Neural progenitor cell (in vitro differentiated cells): Measurements from ENCODE around the gene EXOSC10. TPM values are rescaled to one million over a fixed set of nuclear protein-coding genes. Genes with fewer than 3 reads are reported as not detected.
A peak's percentile ranks its signal among the peaks of the same experiment; 100 is the strongest.
"Not testable (repeated sequence)": the region's sequence is repeated elsewhere in the genome, so short reads cannot be mapped to it uniquely, and the experiment has no call there.

Source experiments
- DNase-seq: peaks from one replicate; pipeline ENCODE4 v3.0.0-alpha.2; 2016; ENCODE audit warnings: low spot score
- H2AFZ ChIP-seq: fragments of 200-600 bp; sonication (generic); replicated peaks from 2 replicates; pipeline ENCODE4 v1.6.1; 2016; ENCODE audit warnings: antibody characterized with exemption
- H3F3A ChIP-seq: fragments of 200-600 bp; sonication (generic); 2 replicates; pipeline ENCODE4 v1.6.1; 2016; ENCODE audit warnings: antibody characterized with exemption, low read depth
- H3K27ac ChIP-seq: fragments of 200-600 bp; sonication (generic); 2 replicates; pipeline ENCODE4 v1.5.1; 2016; ENCODE audit warnings: mild to moderate bottlenecking
- H3K27me3 ChIP-seq: fragments of 200-600 bp; sonication (generic); 2 replicates; pipeline ENCODE4 v1.6.1; 2016; ENCODE audit warnings: mild to moderate bottlenecking, moderate library complexity
- H3K36me3 ChIP-seq: fragments of 200-600 bp; sonication (generic); 2 replicates; pipeline ENCODE4 v1.5.1; 2016
- H3K4me1 ChIP-seq: fragments of 200-600 bp; sonication (generic); 2 replicates; pipeline ENCODE4 v1.6.1; 2016; ENCODE audit warnings: mixed run types
- H3K4me2 ChIP-seq: fragments of 200-600 bp; sonication (generic); 2 replicates; pipeline ENCODE4 v1.6.1; 2016
- H3K4me3 ChIP-seq: fragments of 200-600 bp; sonication (generic); 2 replicates; pipeline ENCODE4 v1.5.1; 2016
- H3K79me2 ChIP-seq: fragments of 200-600 bp; sonication (generic); 2 replicates; pipeline ENCODE4 v1.6.1; 2016; ENCODE audit warnings: low read depth
- H3K9ac ChIP-seq: fragments of 200-600 bp; sonication (generic); 2 replicates; pipeline ENCODE4 v1.6.1; 2016
- H3K9me3 ChIP-seq: fragments of 200-600 bp; sonication (generic); 2 replicates; pipeline ENCODE4 v1.5.1; 2016; ENCODE audit warnings: low read depth
- H4K20me1 ChIP-seq: fragments of 200-600 bp; sonication (generic); 2 replicates; pipeline ENCODE4 v1.6.1; 2016; ENCODE audit warnings: low read depth
- H3K27ac Mint-ChIP-seq: 3 replicates; pipeline ENCODE4 v1.8.0; 2021; ENCODE audit warnings: mixed read lengths
- H3K27me3 Mint-ChIP-seq: 2 replicates; pipeline ENCODE4 v1.8.0; 2022; ENCODE audit warnings: low read depth, mild to moderate bottlenecking, inconsistent platforms, moderate library complexity, mixed read lengths; ENCODE audit not compliant: insufficient read depth
- H3K36me3 Mint-ChIP-seq: 3 replicates; pipeline ENCODE4 v1.8.0; 2021; ENCODE audit warnings: mixed read lengths
- H3K4me1 Mint-ChIP-seq: 3 replicates; pipeline ENCODE4 v1.8.0; 2021; ENCODE audit warnings: mixed read lengths
- H3K4me3 Mint-ChIP-seq: 3 replicates; pipeline ENCODE4 v1.8.0; 2021; ENCODE audit warnings: mild to moderate bottlenecking, moderate library complexity, mixed read lengths
- H3K9me3 Mint-ChIP-seq: 3 replicates; pipeline ENCODE4 v1.8.0; 2020; ENCODE audit warnings: mixed read lengths
- CTCF ChIP-seq: fragments of 200-600 bp; sonication (generic); IDR thresholded peaks from 2 replicates; pipeline ENCODE4 v1.5.1; 2017; ENCODE audit warnings: antibody characterized with exemption, mild to moderate bottlenecking
- EZH2 ChIP-seq: fragments of 200-600 bp; sonication (generic); IDR thresholded peaks from 2 replicates; pipeline ENCODE4 v1.6.1; 2017; ENCODE audit warnings: antibody characterized with exemption, mild to moderate bottlenecking, moderate library complexity
- EZH2phosphoT487 ChIP-seq: fragments of 200-600 bp; sonication (generic); IDR thresholded peaks from 2 replicates; pipeline ENCODE4 v1.6.1; 2017; ENCODE audit warnings: antibody characterized with exemption
- total RNA-seq: library from RNA; depleted of rRNA; stranded (reverse); fragments of >200 nt; gene quantifications from 2 replicates; pipeline ENCODE4 v1.2.3, GENCODE V29; 2015; ENCODE audit warnings: low replicate concordance

EXOSC10 gene
- total RNA-seq, 1 donor from 2014 or later, result 102 TPM

- Mint-ChIP-seq H3K27ac (no peak overlapping the region), H3K27me3 (no peaks in the 10 kb centered on the region)
- no peaks in the 10 kb centered on the region for H3K36me3 ChIP-seq
Measured at GRCh38 chr1:11105586-11105985, 5.9 kb upstream of the EXOSC10 start.

GRCh38 chr1:11101347-11101746 is 1.7 kb upstream of the EXOSC10 start:
- no peak for TF ChIP-seq CTCF
- no peak for TF ChIP-seq EZH2phosphoT487
- TF ChIP-seq EZH2, result no peak
- H3K27me3 Mint-ChIP-seq, result peaks cover 3% of the 10 kb centered on the region
- Histone ChIP-seq H4K20me1 (no peaks in the 10 kb centered on the region), H3K79me2 (peaks cover 25% of the 10 kb centered on the region), H2AFZ (no peak overlapping the region), H3K36me3 (peaks cover 3% of the 10 kb centered on the region), H3K27me3 (no peaks in the 10 kb centered on the region), H3F3A (peaks cover 17% of the 10 kb centered on the region), H3K27ac (no peak overlapping the region), H3K4me3 (no peak overlapping the region), H3K9ac (no peak overlapping the region), H3K4me2 (no peak overlapping the region), H3K4me1 (peaks cover 7% of the 10 kb centered on the region), H3K9me3 (no peaks in the 10 kb centered on the region)
- H3K27ac Mint-ChIP-seq, result peak overlapping the region; percentile 68
- DNase-seq, result no peak
- H3K36me3 Mint-ChIP-seq, result peaks cover 5% of the 10 kb centered on the region
- no peaks in the 10 kb centered on the region for H3K9me3 Mint-ChIP-seq
- peak overlapping the region; percentile 63 for H3K4me3 Mint-ChIP-seq
- peaks cover 10% of the 10 kb centered on the region for H3K4me1 Mint-ChIP-seq

More at GRCh38 chr1:11105586-11105985, 5.9 kb upstream of the EXOSC10 start:
- H4K20me1 ChIP-seq, result no peaks in the 10 kb centered on the region
- Mint-ChIP-seq H3K36me3 (peaks cover 14% of the 10 kb centered on the region), H3K9me3 (no peaks in the 10 kb centered on the region), H3K4me3 (no peak overlapping the region), H3K4me1 (no peaks in the 10 kb centered on the region)
- H3K9ac ChIP-seq, result no peak overlapping the region
- DNase-seq, result no peak
- no peaks in the 10 kb centered on the region for H3K9me3 ChIP-seq
- H3K27me3 ChIP-seq, result no peaks in the 10 kb centered on the region
- H3K4me1 ChIP-seq, result no peaks in the 10 kb centered on the region
- H3K27ac ChIP-seq, result no peak overlapping the region
- no peak overlapping the region for H3K4me3 ChIP-seq
- H3K79me2 ChIP-seq, result no peaks in the 10 kb centered on the region
- TF ChIP-seq EZH2, result no peak
- no peak for TF ChIP-seq EZH2phosphoT487
- no peak for TF ChIP-seq CTCF
- no peak overlapping the region for H3K4me2 ChIP-seq
- peaks cover 17% of the 10 kb centered on the region for H3F3A ChIP-seq
- H2AFZ ChIP-seq, result no peak overlapping the region

- H3K4me3 ChIP-seq, H2AFZ ChIP-seq, H3K9me3 ChIP-seq, H3K4me3 Mint-ChIP-seq, H3K4me1 ChIP-seq, H3K27me3 Mint-ChIP-seq, H3K9ac ChIP-seq, H3K27ac ChIP-seq, H3K36me3 Mint-ChIP-seq, H4K20me1 ChIP-seq, H3K27ac Mint-ChIP-seq, H3K9me3 Mint-ChIP-seq, H3K27me3 ChIP-seq, H3K4me2 ChIP-seq, DNase-seq, H3K36me3 ChIP-seq: not testable (repeated sequence)
- Histone ChIP-seq H3K79me2 (peaks cover 25% of the 10 kb centered on the region), H3F3A (peaks cover 17% of the 10 kb centered on the region)
- H3K4me1 Mint-ChIP-seq, result peaks cover 10% of the 10 kb centered on the region
Measured at GRCh38 chr1:11100806-11101205, 1.1 kb upstream of the EXOSC10 start.

- Mint-ChIP-seq H3K27ac (peak overlapping the region; percentile 96), H3K9me3 (no peaks in the 10 kb centered on the region), H3K27me3 (peaks cover 3% of the 10 kb centered on the region), H3K36me3 (peaks cover 7% of the 10 kb centered on the region), H3K4me3 (peak overlapping the region; percentile 96), H3K4me1 (peaks cover 10% of the 10 kb centered on the region)
- Histone ChIP-seq H3K4me2 (peak overlapping the region; percentile 89), H3K9ac (peak overlapping the region; percentile 95), H3K27ac (no peak overlapping the region), H2AFZ (peak overlapping the region; percentile 95), H3K9me3 (no peaks in the 10 kb centered on the region), H3K27me3 (no peaks in the 10 kb centered on the region), H3F3A (peaks cover 17% of the 10 kb centered on the region), H3K79me2 (peaks cover 25% of the 10 kb centered on the region), H3K4me3 (peak overlapping the region; percentile 89), H3K4me1 (peaks cover 7% of the 10 kb centered on the region), H4K20me1 (no peaks in the 10 kb centered on the region), H3K36me3 (peaks cover 3% of the 10 kb centered on the region)
- TF ChIP-seq CTCF (no peak), EZH2phosphoT487 (no peak), EZH2 (no peak)
- no peak for DNase-seq
Measured at GRCh38 chr1:11100149-11100493, 452 bp upstream of the EXOSC10 start.
